ENCODE measurements around the gene SNX32. TPM values are rescaled to one million over a fixed set of nuclear protein-coding genes. Genes with fewer than 3 reads are reported as not detected.

SNX32 gene
- polyA plus RNA-seq, 1 donor (not counting 4 experiments of a cell fraction or from before 2014, with no cell fraction given) = 0.12 TPM

DNA sequence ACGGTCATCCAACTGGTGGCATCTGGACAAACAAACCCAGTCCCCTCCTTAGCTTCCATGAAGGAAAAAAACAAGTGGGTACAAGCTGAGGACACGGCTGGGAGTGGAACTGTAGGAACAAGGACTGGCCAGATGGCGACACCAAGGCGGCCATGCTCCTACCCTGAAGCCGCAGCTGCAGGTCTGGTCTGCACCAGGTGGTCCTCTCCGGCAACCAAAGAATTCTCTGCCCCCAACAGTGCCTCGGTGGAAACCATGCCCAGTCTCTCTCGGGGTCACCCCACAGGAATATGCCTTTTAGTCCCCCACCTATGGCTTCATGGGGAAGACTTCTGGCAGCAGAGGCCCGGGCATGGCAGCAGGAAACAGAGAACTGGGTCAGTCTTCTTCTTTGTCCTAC is 24.3 kb upstream of the SNX32 start:
- Histone ChIP-seq H3K27me3 (ENCODE audit: control insufficient read depth, extremely low read depth, insufficient read depth, low read length) (peaks cover 20% of the 10 kb centered on the region), H3K27ac (ENCODE audit: control insufficient read depth, insufficient read depth, low read length) (no peak overlapping the region), H3K4me3 (ENCODE audit: control insufficient read depth in 2 of 3, extremely low read depth in 1 of 3, insufficient read depth in 2 of 3, low read depth in 1 of 3, low read length in 3 of 3) (no peak overlapping the region), H3K4me1 (ENCODE audit: control insufficient read depth, extremely low read depth, insufficient read depth, low read length) (peaks cover 8% of the 10 kb centered on the region), H3K79me2 (ENCODE audit: control insufficient read depth, insufficient read depth, low read length) (no peaks in the 10 kb centered on the region), H3K4me2 (ENCODE audit: control insufficient read depth, extremely low read depth, insufficient read depth, low read depth, low read length) (no peak overlapping the region), H3K9me1 (ENCODE audit: control insufficient read depth, extremely low read depth, insufficient read depth, low read length) (no peaks in the 10 kb centered on the region), H3K36me3 (ENCODE audit: control insufficient read depth in 2 of 2, extremely low read depth in 1 of 2, insufficient read depth in 2 of 2, low read length in 2 of 2) (no peaks in the 10 kb centered on the region), H3K9me3 (ENCODE audit: control insufficient read depth, low read depth, low read length) (no peaks in the 10 kb centered on the region), H4K20me1 (ENCODE audit: control insufficient read depth, extremely low read depth, insufficient read depth, low read length) (no peaks in the 10 kb centered on the region), H2AFZ (ENCODE audit: control insufficient read depth, low read length) (no peak overlapping the region), H3K9ac (ENCODE audit: control insufficient read depth, extremely low read depth, insufficient read depth, low read length) (no peak overlapping the region)
- TF ChIP-seq EZH2 (IDR thresholded peaks at IDR 0.05; ENCODE audit: low read length) (no peak), CTCF (optimal IDR thresholded peaks at IDR 0.05 in 1 of 3, IDR thresholded peaks at IDR 0.05 in 1 of 3, conservative IDR thresholded peaks at IDR 0.05 in 1 of 3; ENCODE audit: extremely low read depth in 1 of 3, insufficient read depth in 2 of 3, low read length in 3 of 3) (no peak)
- dilution Hi-C loops (cut with MboI; ENCODE audit: extremely low pct_ligation_motif_present, low sequenced_read_pairs) = no loop called here
- no peak for FAIRE-seq
- no peak for DNase-seq (ENCODE audit: low read depth, low spot score)

DNA sequence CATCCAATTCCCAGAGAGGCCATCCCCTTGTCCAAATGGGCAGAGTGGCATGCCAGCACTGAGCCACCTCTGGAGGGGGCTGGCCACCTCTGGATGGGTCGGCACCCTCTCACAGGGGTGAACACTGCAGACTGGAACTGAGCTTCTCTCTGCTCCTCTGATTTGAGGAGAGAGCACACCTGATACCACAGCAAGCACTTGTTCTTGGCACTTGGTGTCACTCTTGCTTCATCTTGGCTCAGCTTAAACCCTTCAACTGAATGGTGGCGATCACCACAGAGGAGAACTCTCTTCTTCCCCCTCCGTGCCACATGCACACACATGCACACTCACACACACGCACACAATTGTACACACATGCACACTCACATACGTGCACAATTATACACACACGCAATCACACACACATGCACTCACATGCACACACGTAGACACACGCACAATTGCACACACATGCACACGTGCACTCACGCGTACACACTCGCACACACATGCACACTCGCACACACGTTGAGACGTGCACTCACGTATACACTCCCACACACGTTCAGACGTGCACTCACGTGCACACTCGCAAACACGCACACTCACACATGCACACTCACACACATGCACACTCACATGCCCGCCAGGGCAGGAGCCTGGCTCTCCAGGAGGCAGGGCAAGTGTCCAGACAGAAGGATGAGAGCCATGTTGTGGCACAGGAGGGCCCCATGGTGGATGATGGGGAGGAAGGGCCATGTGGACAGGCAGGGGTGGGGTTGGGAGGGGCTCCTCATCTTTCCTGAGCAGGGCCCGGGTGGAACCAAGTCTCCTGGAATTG is 23.5 kb upstream of the SNX32 start:
- no peak overlapping the region for H2AFZ ChIP-seq (ENCODE audit: control insufficient read depth, low read length)
- no peaks in the 10 kb centered on the region for H3K9me1 ChIP-seq (ENCODE audit: control insufficient read depth, extremely low read depth, insufficient read depth, low read length)
- no peaks in the 10 kb centered on the region for H3K9me3 ChIP-seq (ENCODE audit: control insufficient read depth, low read depth, low read length)
- no peaks in the 10 kb centered on the region for H4K20me1 ChIP-seq (ENCODE audit: control insufficient read depth, extremely low read depth, insufficient read depth, low read length)
- no peak overlapping the region for H3K9ac ChIP-seq (ENCODE audit: control insufficient read depth, extremely low read depth, insufficient read depth, low read length)
- DNase-seq (ENCODE audit: low read depth, low spot score) (no peak), FAIRE-seq (no peak)
- H3K4me2 ChIP-seq (ENCODE audit: control insufficient read depth, extremely low read depth, insufficient read depth, low read depth, low read length) = no peak overlapping the region
- no peak overlapping the region for H3K4me3 ChIP-seq (ENCODE audit: control insufficient read depth in 2 of 3, extremely low read depth in 1 of 3, insufficient read depth in 2 of 3, low read depth in 1 of 3, low read length in 3 of 3)
- peaks cover 20% of the 10 kb centered on the region for H3K27me3 ChIP-seq (ENCODE audit: control insufficient read depth, extremely low read depth, insufficient read depth, low read length)
- H3K4me1 ChIP-seq (ENCODE audit: control insufficient read depth, extremely low read depth, insufficient read depth, low read length) = peaks cover 12% of the 10 kb centered on the region
- TF ChIP-seq EZH2 (IDR thresholded peaks at IDR 0.05; ENCODE audit: low read length) = no peak
- TF ChIP-seq CTCF (optimal IDR thresholded peaks at IDR 0.05 in 1 of 3, IDR thresholded peaks at IDR 0.05 in 1 of 3, conservative IDR thresholded peaks at IDR 0.05 in 1 of 3; ENCODE audit: extremely low read depth in 1 of 3, insufficient read depth in 2 of 3, low read length in 3 of 3) = no peak
- dilution Hi-C loops (cut with MboI; ENCODE audit: extremely low pct_ligation_motif_present, low sequenced_read_pairs) = no loop called here
- H3K36me3 ChIP-seq (ENCODE audit: control insufficient read depth in 2 of 2, extremely low read depth in 1 of 2, insufficient read depth in 2 of 2, low read length in 2 of 2) = no peaks in the 10 kb centered on the region
- no peaks in the 10 kb centered on the region for H3K79me2 ChIP-seq (ENCODE audit: control insufficient read depth, insufficient read depth, low read length)
- no peak overlapping the region for H3K27ac ChIP-seq (ENCODE audit: control insufficient read depth, insufficient read depth, low read length)

Data from keratinocyte (primary cell).